Liver (tissue), 9 donors: ENCODE results near the gene KRT14. TPM values are rescaled to one million over a fixed set of nuclear protein-coding genes. Genes with fewer than 3 reads are reported as not detected.

ENCODE experiments used
- DNase-seq: peaks from one replicate; pipeline ENCODE4 v3.0.0-alpha.2; 2017; ENCODE audit warnings: low spot score
- H3K27ac ChIP-seq, 2 donors: one replicate each; pipeline ENCODE4 v1.7.0; 2013; ENCODE audit warnings: inconsistent platforms in 2 of 2, low read length in 2 of 2, control low read depth in 1 of 2, low read depth in 1 of 2, mild to moderate bottlenecking in 1 of 2
- H3K27me3 ChIP-seq, 4 donors: one replicate each; pipeline versions ENCODE4 v1.6.1 to v1.7.0; 2013; ENCODE audit warnings: low read length in 3 of 4, inconsistent platforms in 1 of 4, mild to moderate bottlenecking in 1 of 4, moderate library complexity in 1 of 4; ENCODE audit not compliant: control insufficient read depth in 4 of 4, insufficient read depth in 4 of 4
- H3K36me3 ChIP-seq, 4 donors: one replicate each; pipeline versions ENCODE4 v1.6.1 to v1.7.0; 2013; ENCODE audit warnings: low read length in 3 of 4, mild to moderate bottlenecking in 3 of 4, low read depth in 1 of 4, moderate library complexity in 1 of 4; ENCODE audit not compliant: control insufficient read depth in 4 of 4, insufficient read depth in 3 of 4
- H3K4me1 ChIP-seq, 4 donors: one replicate each; pipeline versions ENCODE4 v1.6.1 to v1.7.0; 2013; ENCODE audit warnings: low read length in 3 of 4, mild to moderate bottlenecking in 3 of 4, moderate library complexity in 1 of 4; ENCODE audit not compliant: control insufficient read depth in 4 of 4, insufficient read depth in 4 of 4
- H3K4me3 ChIP-seq, 3 donors: one replicate each; pipeline versions ENCODE4 v1.6.1 to v1.7.0; 2013; ENCODE audit warnings: low read length in 3 of 3, control low read depth in 1 of 3, low read depth in 1 of 3, mild to moderate bottlenecking in 1 of 3
- H3K9ac ChIP-seq, 2 donors: one replicate each; pipeline ENCODE4 v1.7.0; 2013; ENCODE audit warnings: low read length in 2 of 2, mild to moderate bottlenecking in 2 of 2, moderate library complexity in 2 of 2, control low read depth in 1 of 2, low read depth in 1 of 2
- H3K9me3 ChIP-seq, 4 donors: one replicate each; pipeline versions ENCODE4 v1.6.1 to v1.7.0; 2013; ENCODE audit warnings: low read length in 3 of 4; ENCODE audit not compliant: control insufficient read depth in 4 of 4
- EGR1 ChIP-seq, 2 donors: IDR thresholded peaks; 2 replicates each; pipeline ENCODE4 v1.6.1; 2016 to 2018; ENCODE audit warnings: antibody characterized with exemption in 2 of 2, low read depth in 2 of 2
- FOXA1 ChIP-seq: IDR thresholded peaks from 2 replicates; pipeline ENCODE4 v1.6.1; 2016; ENCODE audit warnings: antibody characterized with exemption
- JUND ChIP-seq, 2 donors: IDR thresholded peaks; 2 replicates each; pipeline ENCODE4 v1.6.1; 2016; ENCODE audit warnings: antibody characterized with exemption in 2 of 2
- NR2F2 ChIP-seq: IDR thresholded peaks from 2 replicates; pipeline ENCODE4 v1.6.1; 2016; ENCODE audit warnings: antibody characterized with exemption
- REST ChIP-seq: IDR thresholded peaks from 2 replicates; pipeline ENCODE4 v1.6.1; 2016; ENCODE audit warnings: antibody characterized with exemption, mild to moderate bottlenecking
- RXRA ChIP-seq, 2 donors: IDR thresholded peaks; 2 replicates each; pipeline ENCODE4 v1.6.1; 2017 to 2018; ENCODE audit warnings: antibody characterized with exemption in 2 of 2, mild to moderate bottlenecking in 1 of 2
- SP1 ChIP-seq: IDR thresholded peaks from 2 replicates; pipeline ENCODE4 v1.6.1; 2018; ENCODE audit warnings: antibody characterized with exemption, mild to moderate bottlenecking
- TAF1 ChIP-seq: conservative IDR thresholded peaks from 2 replicates; pipeline ENCODE4 v1.6.1; 2016; ENCODE audit warnings: antibody characterized with exemption, mild to moderate bottlenecking
- YY1 ChIP-seq: IDR thresholded peaks from 2 replicates; pipeline ENCODE4 v1.6.1; 2016; ENCODE audit warnings: antibody characterized with exemption, mild to moderate bottlenecking
- WGBS: extraction: QIAGEN DNeasy Blood & Tissue Kit; methylation state at CpG from one replicate; pipeline ENCODE4 v1.1.7; 2013; 5-methylcytosine and 5-hydroxymethylcytosine counted together
- polyA plus RNA-seq, 2 donors: library from polyadenylated mRNA; stranded (reverse) in 1 of 2; unstranded in 1 of 2; fragments of 200-250 nt in 1 of 2; fragments of >200 nt in 1 of 2; fragmentation: Nextera tagmentation in 1 of 2; extraction: Ambion mirVana in 1 of 2; gene quantifications; one replicate each; pipeline versions ENCODE4 v1.2.1 to v1.2.3, GENCODE V29; 2013 to 2015
- total RNA-seq, 2 donors: library from RNA; depleted of rRNA; stranded (reverse); fragments of >200 nt; gene quantifications; one replicate each; pipeline ENCODE4 v1.2.3, GENCODE V29; 2014
- TF ChIP-seq, protein P1 (sequence below): IDR thresholded peaks from 2 replicates; pipeline ENCODE4 v1.6.1; 2016; ENCODE audit warnings: antibody characterized with exemption
- TF ChIP-seq, protein P2 (sequence below): IDR thresholded peaks from 2 replicates; pipeline ENCODE4 v1.6.1; 2016; ENCODE audit warnings: antibody characterized with exemption
- TF ChIP-seq, protein P3 (sequence below): IDR thresholded peaks from 2 replicates; pipeline ENCODE4 v1.6.1; 2016; ENCODE audit warnings: antibody characterized with exemption
- TF ChIP-seq, protein P4 (sequence below): fragments of 150-350 bp; IDR thresholded peaks from 2 replicates; pipeline ENCODE4 v1.5.1; 2017; ENCODE audit warnings: improper control_type of control experiment, low read depth, low read length; ENCODE audit not compliant: missing input control
- donor health status: healthy.
- donor health status: healthy.
- donor health status: healthy.
- donor health status: healthy.
- donor health status: healthy.

The KRT14 gene
- total and polyA plus RNA-seq, 4 donors = not detected

DNA sequence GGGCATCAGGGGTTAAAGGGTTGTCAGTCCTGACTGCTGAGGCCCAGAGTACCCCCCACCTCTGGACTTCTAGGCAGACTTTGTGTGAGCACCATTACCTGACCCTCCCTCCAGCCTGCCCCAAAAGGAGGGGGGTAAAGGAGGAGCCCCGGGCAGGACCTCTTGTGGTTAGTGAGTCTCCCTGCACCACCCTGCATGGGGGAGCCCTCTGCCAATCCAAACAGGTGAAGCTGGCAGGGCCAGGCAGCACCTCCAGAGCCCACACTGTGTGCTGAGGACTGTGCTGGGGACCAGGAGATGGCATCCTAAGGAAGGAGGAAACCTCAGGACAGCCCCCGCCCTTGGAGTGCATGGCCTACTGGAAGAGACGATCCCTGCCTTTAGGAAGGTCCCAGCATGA is 2.6 kb upstream of the KRT14 start:
- Histone ChIP-seq H3K36me3 (no peaks in the 10 kb centered on the region), H3K9ac (no peak overlapping the region), H3K4me3 (no peak overlapping the region), H3K27me3 (no peaks in the 10 kb centered on the region), H3K9me3 (no peaks in the 10 kb centered on the region), H3K27ac (no peak overlapping the region), H3K4me1 (no peaks in the 10 kb centered on the region)
- DNase-seq = no peak
- TF ChIP-seq NR2F2 (no peak), TAF1 (no peak), REST (no peak), FOXA1 (no peak), JUND (IDR thresholded peaks at IDR 0.05) (no peak), YY1 (no peak), EGR1 (IDR thresholded peaks at IDR 0.05; ENCODE audit: low read depth in 2 of 2) (no peak), RXRA (IDR thresholded peaks at IDR 0.05) (no peak), SP1 (no peak)
- TF ChIP-seq, protein P1, sequence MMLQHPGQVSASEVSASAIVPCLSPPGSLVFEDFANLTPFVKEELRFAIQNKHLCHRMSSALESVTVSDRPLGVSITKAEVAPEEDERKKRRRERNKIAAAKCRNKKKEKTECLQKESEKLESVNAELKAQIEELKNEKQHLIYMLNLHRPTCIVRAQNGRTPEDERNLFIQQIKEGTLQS = no peak
- TF ChIP-seq, protein P2, sequence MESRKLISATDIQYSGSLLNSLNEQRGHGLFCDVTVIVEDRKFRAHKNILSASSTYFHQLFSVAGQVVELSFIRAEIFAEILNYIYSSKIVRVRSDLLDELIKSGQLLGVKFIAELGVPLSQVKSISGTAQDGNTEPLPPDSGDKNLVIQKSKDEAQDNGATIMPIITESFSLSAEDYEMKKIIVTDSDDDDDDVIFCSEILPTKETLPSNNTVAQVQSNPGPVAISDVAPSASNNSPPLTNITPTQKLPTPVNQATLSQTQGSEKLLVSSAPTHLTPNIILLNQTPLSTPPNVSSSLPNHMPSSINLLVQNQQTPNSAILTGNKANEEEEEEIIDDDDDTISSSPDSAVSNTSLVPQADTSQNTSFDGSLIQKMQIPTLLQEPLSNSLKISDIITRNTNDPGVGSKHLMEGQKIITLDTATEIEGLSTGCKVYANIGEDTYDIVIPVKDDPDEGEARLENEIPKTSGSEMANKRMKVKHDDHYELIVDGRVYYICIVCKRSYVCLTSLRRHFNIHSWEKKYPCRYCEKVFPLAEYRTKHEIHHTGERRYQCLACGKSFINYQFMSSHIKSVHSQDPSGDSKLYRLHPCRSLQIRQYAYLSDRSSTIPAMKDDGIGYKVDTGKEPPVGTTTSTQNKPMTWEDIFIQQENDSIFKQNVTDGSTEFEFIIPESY = no peak
- TF ChIP-seq, protein P3, sequence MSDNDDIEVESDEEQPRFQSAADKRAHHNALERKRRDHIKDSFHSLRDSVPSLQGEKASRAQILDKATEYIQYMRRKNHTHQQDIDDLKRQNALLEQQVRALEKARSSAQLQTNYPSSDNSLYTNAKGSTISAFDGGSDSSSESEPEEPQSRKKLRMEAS = no peak
- TF ChIP-seq, protein P4, sequence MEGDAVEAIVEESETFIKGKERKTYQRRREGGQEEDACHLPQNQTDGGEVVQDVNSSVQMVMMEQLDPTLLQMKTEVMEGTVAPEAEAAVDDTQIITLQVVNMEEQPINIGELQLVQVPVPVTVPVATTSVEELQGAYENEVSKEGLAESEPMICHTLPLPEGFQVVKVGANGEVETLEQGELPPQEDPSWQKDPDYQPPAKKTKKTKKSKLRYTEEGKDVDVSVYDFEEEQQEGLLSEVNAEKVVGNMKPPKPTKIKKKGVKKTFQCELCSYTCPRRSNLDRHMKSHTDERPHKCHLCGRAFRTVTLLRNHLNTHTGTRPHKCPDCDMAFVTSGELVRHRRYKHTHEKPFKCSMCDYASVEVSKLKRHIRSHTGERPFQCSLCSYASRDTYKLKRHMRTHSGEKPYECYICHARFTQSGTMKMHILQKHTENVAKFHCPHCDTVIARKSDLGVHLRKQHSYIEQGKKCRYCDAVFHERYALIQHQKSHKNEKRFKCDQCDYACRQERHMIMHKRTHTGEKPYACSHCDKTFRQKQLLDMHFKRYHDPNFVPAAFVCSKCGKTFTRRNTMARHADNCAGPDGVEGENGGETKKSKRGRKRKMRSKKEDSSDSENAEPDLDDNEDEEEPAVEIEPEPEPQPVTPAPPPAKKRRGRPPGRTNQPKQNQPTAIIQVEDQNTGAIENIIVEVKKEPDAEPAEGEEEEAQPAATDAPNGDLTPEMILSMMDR = no peak
- 67% methylated on average over 3 of the region's 3 CpGs for WGBS

- Histone ChIP-seq H3K9ac (no peak overlapping the region), H3K36me3 (no peaks in the 10 kb centered on the region), H3K27ac (no peak overlapping the region), H3K9me3 (no peaks in the 10 kb centered on the region), H3K27me3 (no peaks in the 10 kb centered on the region), H3K4me1 (no peaks in the 10 kb centered on the region), H3K4me3 (no peak overlapping the region)
- TF ChIP-seq NR2F2 = no peak
- WGBS = 71% methylated on average over 8 of the region's 8 CpGs
- no peak for DNase-seq
Measured at GRCh38 chr17:41588126-41588810, 1.6 kb upstream of the KRT14 start.
